Measurements from ENCODE around the gene RSRC1.

DNA sequence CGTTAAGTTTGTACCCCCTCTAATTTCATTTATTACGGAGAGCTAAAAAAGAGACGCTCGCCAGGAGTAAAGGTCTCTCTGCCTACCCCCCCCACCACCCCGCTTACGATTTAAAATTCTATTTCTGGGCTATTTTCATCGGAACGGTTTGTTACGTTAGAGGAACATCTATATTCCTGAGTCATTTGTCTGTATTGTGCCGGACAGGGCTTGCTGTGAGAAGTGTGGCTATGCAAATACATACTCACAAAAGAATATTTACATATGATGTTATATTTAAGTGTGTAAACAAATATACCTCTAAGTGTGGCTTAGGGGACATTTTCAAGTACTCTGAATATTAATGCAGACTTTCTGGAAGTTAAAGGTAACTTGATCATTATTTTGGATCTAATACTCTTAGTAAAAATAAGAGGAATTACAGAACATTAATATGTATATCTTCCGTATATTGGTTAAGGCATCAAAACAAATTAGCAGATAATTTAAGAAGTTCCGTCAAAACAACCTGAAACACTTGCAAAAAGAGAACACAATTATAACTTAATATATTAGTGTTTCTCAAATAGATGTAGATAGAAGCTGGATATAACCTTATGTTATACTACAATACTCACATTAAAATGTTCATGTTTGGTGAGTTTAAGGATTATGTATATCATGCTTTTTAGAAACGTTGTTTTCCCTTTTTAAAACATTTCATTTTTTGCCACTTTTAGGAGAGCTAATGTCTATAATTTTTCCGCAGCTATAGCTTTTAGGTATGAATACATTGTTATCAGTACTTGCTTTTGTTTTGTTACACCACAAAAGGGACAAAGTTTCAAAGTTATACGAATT lies 2.1 kb upstream of the RSRC1 start:
- TF ChIP-seq POLR2A (IDR thresholded peaks at IDR 0.05; ENCODE audit: low read length) (no peak), GATA1 (IDR thresholded peaks at IDR 0.05; ENCODE audit: low read depth, low read length) (no peak)
